Measurements from ENCODE around the gene RABGAP1L. TPM values are rescaled to one million over a fixed set of nuclear protein-coding genes. Genes with fewer than 3 reads are reported as not detected.

The RABGAP1L gene
- total and polyA plus RNA-seq, 10 of the 15 experiments (the other 5 are each of a cell fraction or from before 2014, with no cell fraction given) = 5.8 to 194 (median 113) TPM

GRCh38 chr1:174276087-174276486, 116.8 kb downstream of the RABGAP1L start (continued):
- TF ChIP-seq E2F4 (IDR thresholded peaks at IDR 0.05; ENCODE audit: low read depth, low read length) (no peak), MEF2B (IDR thresholded peaks at IDR 0.05; ENCODE audit: partially characterized antibody, poor library complexity, severe bottlenecking) (no peak), PKNOX1 (IDR thresholded peaks at IDR 0.05) (no peak), NFYB (IDR thresholded peaks at IDR 0.05; ENCODE audit: insufficient read depth, low read depth, low read length) (no peak), FOS (IDR thresholded peaks at IDR 0.05; ENCODE audit: borderline replicate concordance, extremely low read depth, insufficient read length) (no peak), ATF2 (IDR thresholded peaks at IDR 0.05; ENCODE audit: low read length) (peak; percentile 45; the same call in 1 of the 2 replicates), ZZZ3 (IDR thresholded peaks at IDR 0.05; ENCODE audit: control insufficient read depth, insufficient read length, low read depth) (no peak), RELB (IDR thresholded peaks at IDR 0.05; ENCODE audit: low read depth) (no peak), MYB (IDR thresholded peaks at IDR 0.05; ENCODE audit: borderline replicate concordance, low read depth, low read length) (no peak), SUZ12 (IDR thresholded peaks at IDR 0.05; ENCODE audit: unreplicated experiment) (no peak), PML (IDR thresholded peaks at IDR 0.05; ENCODE audit: low read length) (no peak), RUNX3 (IDR thresholded peaks at IDR 0.05; ENCODE audit: low read length) (peak; percentile 69), SRF (IDR thresholded peaks at IDR 0.05; ENCODE audit: low read depth in 2 of 2, low read length in 2 of 2) (no peak), ZNF687 (IDR thresholded peaks at IDR 0.05) (no peak), ZNF384 (IDR thresholded peaks at IDR 0.05; ENCODE audit: borderline replicate concordance, low read depth, low read length) (no peak), BCL3 (IDR thresholded peaks at IDR 0.05; ENCODE audit: borderline replicate concordance, insufficient read depth, low read depth, low read length, poor library complexity, severe bottlenecking) (no peak), HDAC6 (IDR thresholded peaks at IDR 0.05; ENCODE audit: unreplicated experiment) (no peak)

Measured in GM12878 (cell line).